Retinal pigment epithelial cell (primary cell): ENCODE measurements around the gene BSDC1.

Experiments
- DNase-seq: peaks from one replicate; pipeline ENCODE4 v3.0.0-alpha.2; 2010; ENCODE audit warnings: low read depth
- H3K4me3 ChIP-seq: 2 replicates; pipeline ENCODE4 v1.5.1; 2011; ENCODE audit warnings: mild to moderate bottlenecking, low read length, control low read depth, moderate library complexity
- CTCF ChIP-seq: conservative IDR thresholded peaks from 2 replicates; pipeline ENCODE4 v1.5.1; 2011; ENCODE audit warnings: low read depth, low read length, control low read depth, inconsistent platforms

The BSDC1 gene

DNA sequence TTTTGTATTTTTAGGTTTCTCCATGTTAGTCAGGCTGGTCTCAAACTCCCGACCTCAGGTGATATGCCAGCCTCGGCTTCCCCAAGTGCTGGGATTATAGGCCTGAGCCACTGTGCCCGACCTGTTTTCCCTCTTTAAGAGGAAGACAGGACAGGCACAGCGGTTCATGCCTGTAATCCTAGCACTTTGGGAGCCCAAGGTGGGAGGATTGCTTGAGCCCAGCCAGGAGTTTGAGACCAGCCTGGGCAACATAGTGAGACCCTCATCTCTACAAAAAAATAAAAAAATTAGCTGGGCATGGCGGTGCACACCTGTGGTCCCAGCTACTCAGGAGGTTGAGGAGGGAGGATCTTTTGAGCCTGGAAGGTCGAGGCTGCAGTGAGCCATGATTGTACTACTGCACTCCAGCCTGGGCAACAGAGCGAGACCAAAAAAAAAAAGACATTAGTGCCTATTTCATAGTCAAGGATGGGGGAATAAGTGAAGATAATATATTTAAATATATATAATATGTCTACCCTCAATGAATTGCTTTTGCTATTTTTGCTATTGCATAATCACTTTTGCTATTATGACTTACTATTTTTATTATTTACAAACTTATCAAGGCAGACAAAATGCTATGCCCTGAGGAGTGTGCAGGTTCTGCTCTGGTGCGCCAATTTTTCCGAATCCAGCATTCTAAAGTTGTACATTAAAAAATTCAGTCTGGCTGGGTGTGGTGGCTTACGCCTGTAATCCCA lies 75.9 kb downstream of the BSDC1 start:
- no peak for TF ChIP-seq CTCF
- H3K4me3 ChIP-seq: no peak overlapping the region
- no peak for DNase-seq

GRCh38 chr1:32316903-32317277 lies 77.4 kb downstream of the BSDC1 start:
- no peak overlapping the region for H3K4me3 ChIP-seq
- DNase-seq: no peak
- no peak for TF ChIP-seq CTCF
